Measurements from ENCODE around the gene ERBB4.

Gene ERBB4

GRCh38 chr2:212360068-212360460, 178.5 kb downstream of the ERBB4 start:
- peak; percentile 67 for DNase-seq

- DNase-seq = peak; percentile 25
Measured at GRCh38 chr2:212359425-212360067, 179.1 kb downstream of the ERBB4 start.

- DNase-seq = no peak
Measured at GRCh38 chr2:212357606-212358005, 181.0 kb downstream of the ERBB4 start.

GRCh38 chr2:212354382-212354781, 184.2 kb downstream of the ERBB4 start:
- DNase-seq = no peak

- no peak for DNase-seq
Measured at GRCh38 chr2:212348501-212348900, 190.1 kb downstream of the ERBB4 start.

- no peak for DNase-seq
Measured at GRCh38 chr2:212346865-212347264, 191.7 kb downstream of the ERBB4 start.

GRCh38 chr2:212345966-212346365, 192.6 kb downstream of the ERBB4 start:
- DNase-seq = no peak

GRCh38 chr2:212344131-212344530, 194.5 kb downstream of the ERBB4 start:
- DNase-seq = no peak

GRCh38 chr2:212343167-212343566, 195.4 kb downstream of the ERBB4 start:
- DNase-seq = no peak

- no peak for DNase-seq
Measured at GRCh38 chr2:212337486-212338343, 200.9 kb downstream of the ERBB4 start.

GRCh38 chr2:212337036-212337435, 201.6 kb downstream of the ERBB4 start:
- DNase-seq = no peak

GRCh38 chr2:212330263-212330662, 208.3 kb downstream of the ERBB4 start:
- DNase-seq = peak; percentile 49

- no peak for DNase-seq
Measured at GRCh38 chr2:212328712-212329496, 209.7 kb downstream of the ERBB4 start.

GRCh38 chr2:212328136-212328535, 210.5 kb downstream of the ERBB4 start:
- DNase-seq = no peak

GRCh38 chr2:212327171-212327809, 211.3 kb downstream of the ERBB4 start:
- no peak for DNase-seq

- DNase-seq = no peak
Measured at GRCh38 chr2:212318636-212319035, 220.0 kb downstream of the ERBB4 start.

GRCh38 chr2:212314680-212315079, 223.9 kb downstream of the ERBB4 start:
- DNase-seq = peak; percentile 48

GRCh38 chr2:212311807-212312404, 226.7 kb downstream of the ERBB4 start:
- DNase-seq = no peak

GRCh38 chr2:212299943-212300342, 238.7 kb downstream of the ERBB4 start:
- DNase-seq = no peak

GRCh38 chr2:212299333-212299732, 239.3 kb downstream of the ERBB4 start:
- no peak for DNase-seq

GRCh38 chr2:212295571-212295970, 243.0 kb downstream of the ERBB4 start:
- DNase-seq = no peak

GRCh38 chr2:212294816-212295215, 243.8 kb downstream of the ERBB4 start:
- DNase-seq = peak; percentile 97

GRCh38 chr2:212289301-212289700, 249.3 kb downstream of the ERBB4 start:
- no peak for DNase-seq
